GM23338 (cell line): Measurements from ENCODE around the gene PACSIN1.

Source experiments
- CREB1 ChIP-seq: fragments of 250-450 bp; sonication (Bioruptor Pico); IDR thresholded peaks from 2 replicates; pipeline ENCODE4 v1.5.0; 2020; ENCODE audit warnings: low read depth, mild to moderate bottlenecking, moderate library complexity
- EZH2 ChIP-seq: fragments of 200-600 bp; sonication (generic); IDR thresholded peaks from one replicate; pipeline ENCODE4 v1.8.0; 2017; ENCODE audit warnings: antibody characterized with exemption, mild to moderate bottlenecking, low read depth; ENCODE audit not compliant: unreplicated experiment
- EZH2phosphoT487 ChIP-seq: fragments of 200-600 bp; sonication (generic); IDR thresholded peaks from one replicate; pipeline ENCODE4 v1.8.1; 2018; ENCODE audit warnings: antibody characterized with exemption; ENCODE audit not compliant: unreplicated experiment
- JUNB ChIP-seq: IDR thresholded peaks from one replicate; pipeline ENCODE4 v1.6.1; 2016; ENCODE audit warnings: antibody characterized with exemption; ENCODE audit not compliant: unreplicated experiment
- POLR2AphosphoS5 ChIP-seq: IDR thresholded peaks from 2 replicates; pipeline ENCODE4 v1.6.1; 2016; ENCODE audit warnings: antibody characterized with exemption, low read depth
- REST ChIP-seq: IDR thresholded peaks from one replicate; pipeline ENCODE4 v1.6.1; 2018; ENCODE audit warnings: antibody characterized with exemption; ENCODE audit not compliant: unreplicated experiment
- STAT1 ChIP-seq: IDR thresholded peaks from one replicate; pipeline ENCODE4 v1.6.1; 2016; ENCODE audit warnings: antibody characterized with exemption; ENCODE audit not compliant: unreplicated experiment
- TF ChIP-seq, protein P1 (sequence below), 2 experiments: fragments of 200-600 bp in 1 of 2; sonication (generic) in 1 of 2; conservative IDR thresholded peaks; 2 replicates each; pipeline versions ENCODE4 v1.5.1 to v1.6.1; 2016 to 2017; ENCODE audit warnings: antibody characterized with exemption in 2 of 2, low read depth in 2 of 2, mild to moderate bottlenecking in 2 of 2, moderate library complexity in 1 of 2

DNA sequence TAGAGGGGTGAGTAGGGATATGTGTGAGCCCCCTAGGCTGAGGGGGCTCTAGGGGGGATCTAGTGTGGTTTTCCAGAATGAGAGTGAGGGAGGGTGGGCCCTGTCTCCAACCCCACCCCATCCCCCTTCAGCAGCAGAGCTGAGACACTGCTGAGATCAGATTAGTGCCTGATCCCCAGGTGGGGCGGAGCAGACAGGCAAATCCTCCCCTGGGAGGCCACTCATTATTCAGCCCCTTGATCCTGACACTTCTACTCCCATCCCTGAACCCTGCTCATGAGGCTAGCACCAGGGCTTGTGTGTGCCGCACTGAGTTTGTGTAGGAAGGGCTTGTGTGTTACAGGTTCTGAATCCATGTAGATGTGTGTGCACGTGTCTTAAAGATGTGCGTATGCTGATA is 47.8 kb downstream of the PACSIN1 start:
- TF ChIP-seq, protein P1, sequence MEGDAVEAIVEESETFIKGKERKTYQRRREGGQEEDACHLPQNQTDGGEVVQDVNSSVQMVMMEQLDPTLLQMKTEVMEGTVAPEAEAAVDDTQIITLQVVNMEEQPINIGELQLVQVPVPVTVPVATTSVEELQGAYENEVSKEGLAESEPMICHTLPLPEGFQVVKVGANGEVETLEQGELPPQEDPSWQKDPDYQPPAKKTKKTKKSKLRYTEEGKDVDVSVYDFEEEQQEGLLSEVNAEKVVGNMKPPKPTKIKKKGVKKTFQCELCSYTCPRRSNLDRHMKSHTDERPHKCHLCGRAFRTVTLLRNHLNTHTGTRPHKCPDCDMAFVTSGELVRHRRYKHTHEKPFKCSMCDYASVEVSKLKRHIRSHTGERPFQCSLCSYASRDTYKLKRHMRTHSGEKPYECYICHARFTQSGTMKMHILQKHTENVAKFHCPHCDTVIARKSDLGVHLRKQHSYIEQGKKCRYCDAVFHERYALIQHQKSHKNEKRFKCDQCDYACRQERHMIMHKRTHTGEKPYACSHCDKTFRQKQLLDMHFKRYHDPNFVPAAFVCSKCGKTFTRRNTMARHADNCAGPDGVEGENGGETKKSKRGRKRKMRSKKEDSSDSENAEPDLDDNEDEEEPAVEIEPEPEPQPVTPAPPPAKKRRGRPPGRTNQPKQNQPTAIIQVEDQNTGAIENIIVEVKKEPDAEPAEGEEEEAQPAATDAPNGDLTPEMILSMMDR (conservative IDR thresholded peaks at IDR 0.05; ENCODE audit: low read depth in 2 of 2), result no peak
- TF ChIP-seq STAT1 (no peak), EZH2phosphoT487 (no peak), REST (no peak), POLR2AphosphoS5 (no peak), EZH2 (no peak), JUNB (no peak), CREB1 (CRISPR knock-in tag) (no peak)
